Epithelial cell of alveolus of lung (primary cell): Measurements from ENCODE around the gene TNFSF10. TPM values are rescaled to one million over a fixed set of nuclear protein-coding genes. Genes with fewer than 3 reads are reported as not detected.

Experiments used
- total RNA-seq: library from RNA; depleted of rRNA; stranded (reverse); fragments of >200 nt; gene quantifications from 2 replicates; pipeline ENCODE4 v1.2.1, GENCODE V29; 2015

The TNFSF10 gene
- total RNA-seq: 2.3 and 2.7 TPM in 2 replicates

DNA sequence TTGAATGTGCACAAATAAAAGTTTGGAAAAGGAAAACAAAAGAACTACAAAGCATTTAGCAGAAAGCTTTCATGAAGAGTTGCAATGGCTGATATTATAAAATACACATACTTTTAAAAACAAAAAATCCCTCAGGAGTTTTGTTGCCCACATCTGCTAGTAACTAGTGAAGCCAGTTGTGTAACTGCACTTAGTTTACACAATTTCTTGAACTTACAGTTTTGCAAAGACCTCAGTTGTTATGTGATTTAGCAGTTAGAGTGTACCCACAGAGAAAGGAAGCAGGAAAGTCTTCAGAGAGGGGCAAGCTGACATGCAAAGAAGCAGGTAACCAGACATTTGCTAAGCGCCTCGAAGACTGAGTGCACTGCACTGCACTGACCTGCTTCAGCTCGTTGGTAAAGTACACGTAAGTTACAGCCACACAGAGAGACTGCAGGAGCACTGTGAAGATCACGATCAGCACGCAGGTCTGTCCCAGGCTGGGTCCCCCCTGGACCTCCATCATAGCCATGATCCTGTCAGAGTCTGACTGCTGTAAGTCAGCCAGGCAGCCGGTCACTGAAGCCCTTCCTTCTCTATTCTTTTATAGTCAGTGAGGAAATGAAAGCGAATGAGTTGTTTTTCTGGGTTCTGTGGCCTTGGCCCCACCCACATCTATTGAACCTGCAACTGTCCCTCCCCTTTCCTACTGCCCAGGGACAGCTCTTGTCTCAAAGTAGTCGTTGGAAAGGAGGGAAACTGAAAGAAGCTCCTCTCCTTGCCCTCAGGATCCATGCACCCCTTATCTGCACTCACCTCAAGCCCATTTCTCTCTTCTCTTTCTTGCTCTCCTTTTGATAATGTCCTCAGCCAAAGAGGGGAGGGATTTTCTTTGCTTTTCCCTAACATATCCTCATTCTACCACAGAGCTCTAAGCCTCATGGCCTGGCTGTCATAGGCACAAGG, at the start of gene TNFSF10:
TSS of gene TNFSF10 (minus strand) at position 560 of the 948 bp plus-strand sequence. CDS start at position 514, 46 bp downstream.

Other genes starting within 250 kb of the TNFSF10 start
- not detected in 2 replicates for gene GHSR, start 75.0 kb downstream of the TNFSF10 start, total RNA-seq
- gene NCEH1, start 187.6 kb upstream of the TNFSF10 start, total RNA-seq: 3.9 and 9.7 TPM in 2 replicates
- 24.3 and 32.2 TPM in 2 replicates for gene ECT2, start 227.3 kb upstream of the TNFSF10 start, total RNA-seq